Activated CD8-positive, alpha-beta memory T cell treated with anti-CD3 and anti-CD28 coated beads for 1 hour (primary cell): Measurements from ENCODE around the gene CACNA1H.

Source experiments
- DNase-seq, 2 donors: peaks; one replicate each; pipeline ENCODE4 v3.0.0-alpha.2; 2020; ENCODE audit warnings: low read depth in 1 of 2; ENCODE audit errors: extremely low read depth in 1 of 2

Gene CACNA1H

GRCh38 chr16:1140582-1141162 lies 12.2 kb upstream of the CACNA1H start:
- no peak for DNase-seq

DNA sequence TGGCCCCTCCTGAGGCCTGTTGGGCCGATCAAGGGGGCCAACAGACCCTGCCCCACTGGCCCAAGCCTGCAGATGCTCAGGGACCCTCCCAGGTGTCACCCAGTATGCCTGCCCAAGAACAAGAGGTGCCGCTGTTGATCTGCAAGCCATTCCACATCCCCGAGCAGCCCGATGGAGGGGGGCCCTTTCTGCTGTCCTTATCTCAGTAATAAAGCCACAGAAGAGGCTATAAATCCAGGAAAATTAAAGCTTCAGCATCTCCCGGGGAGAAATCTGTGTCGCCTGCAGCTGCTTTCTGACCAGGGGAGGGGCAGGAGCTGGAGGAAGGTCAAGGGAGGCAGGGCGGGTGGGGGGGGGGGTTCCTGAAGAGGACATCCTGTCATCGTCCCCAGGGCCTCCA lies 11.7 kb upstream of the CACNA1H start:
- DNase-seq: no peak

DNA sequence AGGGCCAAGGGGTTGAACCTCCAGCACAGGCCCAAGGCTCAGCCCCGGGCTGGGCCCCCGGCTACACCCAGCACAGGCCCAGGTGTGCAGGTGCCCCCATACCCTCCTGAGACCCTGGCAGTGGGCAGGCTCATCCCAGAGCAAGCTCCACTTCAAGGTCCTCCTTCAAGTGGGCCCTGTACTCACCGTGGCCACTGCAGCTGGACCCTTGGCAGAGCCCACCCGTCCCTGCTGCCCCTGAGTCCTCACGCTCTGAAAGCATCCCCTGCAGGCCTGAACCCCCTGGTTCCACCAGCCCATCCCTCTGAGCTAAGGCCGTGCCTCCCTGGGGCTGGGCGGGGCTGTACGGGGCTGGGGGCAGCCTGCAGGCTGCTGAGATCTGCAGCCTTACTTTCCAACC lies 11.2 kb upstream of the CACNA1H start:
- no peak for DNase-seq

- DNase-seq: no peak
Observed at GRCh38 chr16:1142911-1143310, 10.0 kb upstream of the CACNA1H start.

DNA sequence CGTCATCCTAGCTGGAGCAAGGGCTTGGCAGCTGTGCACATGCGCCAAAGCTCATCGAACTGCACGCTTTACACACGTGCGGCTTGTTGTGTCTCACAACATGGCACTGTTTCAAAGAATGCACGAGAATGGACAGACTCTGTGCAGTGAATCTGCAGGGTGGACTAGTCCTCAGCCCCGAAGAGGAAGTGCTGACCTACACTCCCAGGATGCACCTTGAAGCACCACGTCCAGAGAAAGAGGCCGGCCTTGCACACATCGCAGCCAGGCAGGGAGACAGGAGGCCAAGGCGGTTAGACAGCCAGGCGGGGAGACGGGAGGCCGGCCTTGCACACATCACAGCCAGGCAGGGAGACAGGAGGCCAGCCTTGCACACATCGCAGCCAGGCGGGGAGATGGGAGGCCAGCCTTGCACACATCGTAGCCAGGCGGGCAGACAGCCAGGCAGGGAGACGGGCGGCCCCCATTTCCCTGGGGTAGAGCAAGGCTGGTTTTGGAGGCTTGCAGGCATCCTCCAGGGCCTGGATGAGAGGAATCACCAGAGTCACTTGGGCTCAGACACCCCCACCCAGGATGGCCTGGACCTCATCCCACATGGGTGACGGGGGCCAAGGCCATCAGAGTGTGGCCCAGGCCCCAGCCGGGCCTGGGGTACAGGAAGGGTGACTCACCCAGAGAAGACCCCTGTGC lies 9.0 kb upstream of the CACNA1H start:
- DNase-seq: no peak

DNA sequence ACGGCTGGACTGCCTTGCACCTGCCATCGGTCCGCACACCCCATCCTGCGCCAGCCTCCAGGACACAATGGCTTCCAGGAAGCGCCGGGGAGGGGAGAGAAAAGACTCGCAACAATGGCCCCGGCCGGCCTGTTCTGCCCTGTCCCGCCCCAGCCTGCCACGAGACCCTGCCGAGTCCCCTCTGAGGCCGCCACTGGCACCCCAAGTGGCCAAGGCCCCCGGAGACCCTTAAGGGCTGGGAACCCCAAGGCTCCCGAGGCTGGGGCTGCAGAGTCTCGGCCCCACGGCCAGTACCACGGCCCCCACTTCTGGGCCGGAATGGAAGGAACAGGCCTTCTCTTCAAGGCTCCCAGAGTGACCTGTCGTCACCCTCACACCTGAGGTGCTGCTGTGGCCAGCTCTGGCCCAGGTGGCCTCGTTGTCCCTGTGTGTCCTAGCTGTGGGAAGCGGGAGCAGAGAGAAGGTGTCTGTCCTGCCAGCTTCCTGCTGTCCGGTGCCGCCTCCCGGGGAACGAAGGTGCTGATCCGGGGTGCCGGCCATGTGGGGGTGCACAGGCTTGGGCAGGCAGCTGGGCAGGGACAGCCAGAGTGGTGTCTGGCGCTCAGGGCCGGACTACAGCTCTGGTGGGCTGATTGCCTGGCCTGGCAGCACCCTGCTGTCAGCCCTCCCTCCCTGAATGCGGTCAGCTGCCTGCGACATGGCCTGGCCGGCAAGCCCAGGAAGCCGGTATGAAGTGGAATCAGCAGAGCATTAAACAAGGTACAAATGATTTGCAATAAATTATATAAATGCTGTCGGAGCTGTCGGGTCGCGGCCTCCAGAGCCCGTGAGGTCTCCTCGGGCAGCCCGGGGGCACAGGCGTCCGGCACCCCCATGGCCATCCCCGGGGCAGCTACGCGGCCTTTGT lies 8.2 kb upstream of the CACNA1H start:
- no peak for DNase-seq

DNA sequence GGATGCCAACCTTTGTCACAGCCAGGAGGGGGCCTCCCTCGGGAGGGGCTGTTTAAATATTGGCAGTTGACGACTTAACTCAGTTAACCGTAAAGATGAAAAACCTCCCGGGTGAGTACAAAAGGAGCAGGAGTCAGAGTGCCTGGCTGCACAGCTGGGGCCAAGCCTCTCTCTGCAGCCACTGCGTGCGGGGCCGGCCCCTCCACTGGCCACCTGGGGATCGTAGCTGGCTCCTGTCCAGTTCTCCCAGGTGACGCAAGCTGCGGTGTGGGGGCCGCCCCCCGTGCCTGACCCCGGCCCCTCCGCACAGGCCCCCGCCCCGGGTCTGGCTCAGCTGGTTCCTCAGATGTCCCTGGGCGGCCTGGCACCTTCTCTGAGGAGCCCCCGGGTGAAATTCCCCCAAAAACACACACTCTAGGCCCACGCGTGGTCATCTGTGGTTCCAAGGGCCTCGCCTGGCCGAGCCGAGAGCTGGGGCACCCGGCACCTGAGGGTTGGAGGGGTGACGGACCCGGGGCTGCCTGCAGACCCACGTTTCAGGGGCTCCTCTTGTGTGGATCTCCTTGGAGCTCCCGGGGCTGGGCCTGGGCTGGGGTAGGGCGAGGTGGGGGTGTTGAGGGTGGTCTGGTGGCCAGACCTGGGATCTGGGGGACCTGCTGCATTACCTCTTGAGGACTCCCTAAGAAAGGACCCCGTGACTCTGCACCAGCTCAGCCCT lies 7.4 kb upstream of the CACNA1H start:
- no peak for DNase-seq

DNA sequence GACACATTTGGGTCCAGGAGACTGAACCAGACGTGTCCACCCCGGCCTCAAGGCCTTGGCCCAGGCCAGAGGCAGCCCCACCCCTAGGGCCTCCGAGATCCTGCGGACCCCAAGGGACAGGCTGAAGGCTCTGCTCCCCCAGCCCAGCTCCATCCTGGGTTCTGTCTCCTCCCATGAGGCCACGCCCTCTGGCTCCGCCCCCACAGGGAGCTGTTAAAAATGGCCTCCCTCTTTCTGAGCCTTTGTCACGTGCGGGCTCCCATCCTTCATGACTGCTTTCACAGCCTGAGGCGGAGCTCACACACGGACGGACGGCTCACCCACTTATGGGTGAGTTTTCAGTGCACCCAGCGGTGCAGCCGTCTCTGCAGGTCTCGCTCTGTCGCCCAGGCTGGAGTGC lies 6.5 kb upstream of the CACNA1H start:
- no peak for DNase-seq

- DNase-seq: no peak
Observed at GRCh38 chr16:1147027-1147426, 5.9 kb upstream of the CACNA1H start.

DNA sequence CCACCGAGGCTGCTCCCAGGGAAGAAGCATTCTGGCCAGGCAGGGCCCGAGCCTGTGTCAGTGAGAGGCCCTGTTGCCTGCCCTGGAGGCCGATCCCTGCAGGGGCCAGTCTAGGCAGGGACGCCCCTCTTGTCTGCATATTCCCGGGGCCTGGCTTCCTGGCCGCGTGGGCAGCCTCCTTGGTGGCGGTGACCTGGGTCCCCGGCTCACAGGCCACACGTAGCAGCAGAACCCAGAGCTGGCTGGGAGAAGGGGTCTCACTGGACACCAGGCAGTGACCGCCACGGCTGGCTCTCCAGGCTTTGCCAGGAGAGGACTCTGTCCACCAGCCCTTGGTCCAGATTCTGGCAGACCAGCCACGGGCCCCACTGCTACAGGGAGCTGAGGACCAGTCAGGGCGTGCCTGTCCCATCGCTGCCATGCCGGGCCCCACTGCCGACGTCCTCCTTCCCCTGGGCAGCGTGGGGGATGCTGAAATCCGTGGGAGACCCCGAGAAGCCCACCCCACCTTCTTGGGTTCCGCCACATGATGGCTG lies 3.7 kb upstream of the CACNA1H start:
- DNase-seq: no peak

DNA sequence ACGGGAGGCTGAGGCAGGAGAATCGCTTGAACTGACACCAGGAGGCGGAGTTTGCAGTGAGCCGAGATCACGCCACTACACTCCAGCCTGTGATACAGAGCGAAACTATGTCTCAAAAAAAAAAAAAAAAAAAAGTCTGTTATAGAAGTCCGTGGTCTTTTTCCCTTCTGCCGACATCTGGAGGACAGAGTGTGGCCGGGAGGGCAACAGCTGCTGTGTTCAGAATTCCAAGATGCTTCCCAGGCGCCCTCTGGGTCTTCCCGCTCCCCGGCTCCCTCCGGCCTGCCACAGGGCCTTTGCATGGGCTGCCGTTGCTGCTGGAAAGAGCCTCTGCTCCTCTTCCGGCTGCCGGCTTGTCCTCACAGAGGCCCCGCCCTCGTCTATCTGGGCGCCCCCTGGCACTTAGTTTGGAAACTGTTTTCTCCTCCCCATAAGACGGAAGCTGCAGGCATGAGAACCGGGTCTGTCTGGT lies 2.4 kb upstream of the CACNA1H start:
- DNase-seq: no peak

- DNase-seq: no peak
Observed at GRCh38 chr16:1151424-1152122, 1.3 kb upstream of the CACNA1H start.

DNA sequence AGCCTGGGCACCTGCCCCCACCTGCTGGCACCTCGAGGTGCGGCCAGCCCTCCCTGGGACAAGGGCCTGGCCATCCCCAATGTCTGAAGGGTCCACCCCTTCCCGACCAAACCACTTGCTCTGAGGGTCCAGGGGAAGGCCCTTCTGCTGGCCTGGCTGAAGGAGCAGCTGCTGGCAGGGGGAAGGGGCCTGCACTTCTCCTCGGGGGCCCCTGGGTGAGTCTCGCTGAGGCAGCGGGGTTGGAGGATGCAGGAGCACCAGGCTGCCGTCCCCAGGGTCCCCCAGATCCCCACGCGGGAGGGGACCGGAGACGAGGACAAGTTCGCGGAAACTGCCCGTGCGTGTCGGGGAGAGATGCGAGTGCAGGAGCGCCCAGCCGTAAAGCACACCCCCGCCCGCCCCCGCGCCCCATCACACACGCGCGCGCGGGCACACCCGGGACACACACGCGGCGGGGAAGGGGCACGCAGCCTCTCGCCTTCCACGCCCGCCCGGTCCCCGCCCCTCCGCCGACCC lies 725 bp upstream of the CACNA1H start:
- peak; percentile 4 to 31 for DNase-seq

GRCh38 chr16:1153480-1154160 lies 714 bp downstream of the CACNA1H start:
- DNase-seq: no peak

DNA sequence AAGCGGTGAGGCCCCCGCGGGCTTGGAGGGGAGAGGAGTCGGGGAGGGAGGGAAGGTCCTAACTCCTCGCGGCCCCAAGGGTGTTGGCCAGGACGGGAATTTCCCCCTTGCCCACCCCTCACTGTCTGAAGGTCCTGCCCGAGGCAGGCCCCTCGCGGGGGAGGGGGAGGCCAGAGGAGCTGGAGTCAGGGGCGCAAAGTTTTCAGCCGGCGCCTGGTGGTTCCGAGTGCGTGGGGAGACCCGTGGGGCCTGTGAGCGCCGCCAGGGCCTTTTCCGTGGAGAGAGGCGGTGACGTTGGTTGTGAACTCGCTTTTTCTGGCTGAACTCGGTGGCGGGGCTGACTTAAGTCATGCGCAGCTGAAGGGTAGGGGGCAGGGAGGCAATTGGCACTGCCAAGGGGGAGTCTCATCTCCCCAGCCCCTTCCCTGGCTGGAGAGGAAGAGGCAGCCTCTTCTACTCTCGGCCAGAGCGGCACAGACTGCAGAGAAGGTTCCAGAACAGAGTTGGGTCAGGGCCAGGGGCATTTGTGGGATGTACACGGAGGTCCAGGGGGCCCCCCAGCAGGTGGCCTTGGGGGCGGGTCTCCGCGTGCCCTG lies 1.5 kb downstream of the CACNA1H start:
- no peak for DNase-seq

DNA sequence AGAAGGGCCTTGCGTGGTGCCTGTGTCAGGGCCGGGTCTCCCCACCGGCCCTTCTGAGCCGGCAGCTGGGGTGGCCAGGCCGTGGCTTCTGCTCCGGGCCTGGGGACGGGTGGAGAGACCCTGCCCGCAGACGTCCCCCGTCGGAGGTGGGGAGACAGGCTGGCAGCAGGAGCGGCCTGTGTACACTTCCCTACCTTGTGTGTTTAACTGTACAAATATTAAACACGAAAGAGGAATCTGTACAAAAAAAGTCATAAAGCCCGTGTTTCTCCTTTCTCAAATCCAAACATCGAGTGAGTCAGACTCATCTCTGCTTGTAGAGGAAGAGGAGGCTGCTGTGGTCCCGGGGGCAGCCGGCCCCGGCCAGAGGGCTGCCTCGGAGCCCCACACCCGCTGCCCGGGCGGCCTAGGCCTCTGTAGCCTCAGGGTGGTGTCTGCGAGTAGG lies 2.0 kb downstream of the CACNA1H start:
- DNase-seq: no peak

DNA sequence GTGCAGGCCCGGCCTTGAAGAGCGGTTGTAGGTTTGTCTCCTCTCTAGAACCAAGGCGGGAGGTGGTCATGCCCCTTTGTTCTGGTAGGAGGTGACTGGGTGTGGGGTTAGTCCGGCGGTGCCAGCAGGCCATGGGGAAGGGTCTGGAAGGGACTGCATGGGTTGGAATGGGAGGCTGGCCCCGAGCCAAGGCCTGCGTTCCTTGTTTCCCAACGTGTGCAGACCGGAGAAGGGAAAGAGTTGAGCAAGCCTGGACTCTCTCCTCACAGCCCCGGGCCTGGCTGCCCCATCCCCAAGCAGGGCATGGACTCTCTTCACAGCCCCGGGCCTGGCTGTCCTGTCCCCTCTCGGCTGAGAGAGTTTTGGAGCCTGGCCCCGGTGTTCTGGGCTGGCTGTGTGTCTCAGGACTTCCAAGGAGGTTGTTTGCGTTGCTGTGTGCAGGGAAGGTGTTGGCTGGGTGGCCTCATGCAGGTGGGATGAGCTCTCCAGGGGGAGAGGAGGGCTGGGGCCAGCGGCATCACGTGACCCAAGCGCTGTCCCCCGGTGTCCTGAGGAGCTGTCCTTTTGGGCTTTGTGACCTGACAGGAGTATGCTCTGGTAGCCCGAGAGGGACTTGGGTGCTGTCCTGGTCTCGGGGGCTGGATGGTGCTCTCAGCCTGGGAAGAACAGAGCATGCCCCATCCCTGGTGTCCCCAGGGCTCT lies 2.6 kb downstream of the CACNA1H start:
- no peak for DNase-seq
